ENCODE data around the gene HSH2D. TPM values are rescaled to one million over a fixed set of nuclear protein-coding genes. Genes with fewer than 3 reads are reported as not detected.

HSH2D gene
- total RNA-seq, 1 donor from 2014 or later = not detected

DNA sequence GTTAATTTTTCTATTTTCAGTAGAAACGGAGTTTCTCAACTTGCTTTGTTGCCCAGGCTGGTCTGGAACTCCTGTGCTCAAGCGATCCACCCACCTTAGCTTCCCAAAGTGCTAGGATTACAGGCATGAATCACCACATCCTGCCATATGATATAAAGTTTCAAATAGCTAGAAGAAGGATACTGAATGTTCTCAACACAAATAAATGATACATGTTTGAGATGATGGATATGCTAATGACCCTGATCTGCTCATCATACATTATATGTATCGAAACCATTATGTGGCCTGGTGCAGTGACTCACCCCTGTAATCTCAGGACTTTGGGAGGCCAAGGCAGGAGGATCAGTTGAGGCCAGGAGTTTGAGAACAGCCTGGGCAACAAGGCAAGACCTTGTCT lies 18.4 kb downstream of the HSH2D start:
- no peak for FAIRE-seq

DNA sequence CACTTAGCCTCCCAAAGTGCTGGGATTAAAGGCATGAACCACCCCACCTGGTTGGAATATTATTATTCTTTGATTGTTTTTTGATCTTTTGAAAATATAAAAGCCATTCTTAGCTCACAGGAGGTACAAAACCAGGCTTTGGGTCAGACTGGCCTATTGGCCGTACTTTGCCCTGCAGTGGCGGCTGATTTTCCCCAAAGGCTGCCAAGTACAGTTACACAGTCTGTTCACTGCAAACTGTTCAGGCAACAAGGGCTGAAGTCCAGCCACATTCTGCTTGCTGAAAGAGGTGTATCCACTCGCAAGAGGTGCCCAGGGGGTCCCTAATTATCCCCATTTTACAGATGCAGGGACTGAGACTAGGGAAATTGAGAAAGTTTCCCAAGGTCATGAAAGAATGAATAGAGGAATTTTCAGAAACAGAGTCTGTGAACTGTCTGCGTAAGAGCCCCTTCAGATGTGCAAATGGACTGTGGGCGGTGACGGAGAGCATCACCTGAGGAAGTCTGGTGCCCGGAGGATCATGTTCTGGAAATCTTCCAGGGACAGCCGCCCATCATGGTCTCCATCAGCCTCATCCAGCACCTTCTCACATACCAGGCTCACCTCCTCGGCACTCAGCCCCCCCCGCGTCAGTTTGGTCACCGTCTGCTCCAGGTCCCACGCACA lies 20.9 kb downstream of the HSH2D start:
- no peak overlapping the region for H3K4me3 ChIP-seq (ENCODE audit: insufficient read depth, low read depth, low read length)
- H3K27me3 ChIP-seq (ENCODE audit: insufficient read depth, low read length) = no peaks in the 10 kb centered on the region
- FAIRE-seq (no peak), DNase-seq (ENCODE audit: low read depth) (no peak)
- Mint-ChIP-seq H3K36me3 (ENCODE audit: low read depth, unreplicated experiment) (no peaks in the 10 kb centered on the region), H3K27ac (ENCODE audit: unreplicated experiment) (no peak overlapping the region), H3K4me1 (ENCODE audit: low read depth, unreplicated experiment) (peaks cover 6% of the 10 kb centered on the region), H3K27me3 (ENCODE audit: low read depth, unreplicated experiment) (peaks cover 8% of the 10 kb centered on the region), H3K9me3 (ENCODE audit: unreplicated experiment) (no peaks in the 10 kb centered on the region), H3K4me3 (ENCODE audit: unreplicated experiment) (no peak overlapping the region)
- no peak overlapping the region for H3K4me2 ChIP-seq (ENCODE audit: low read length)
- H3K9ac ChIP-seq (ENCODE audit: low read length) = no peak overlapping the region
- no peak overlapping the region for H3K27ac ChIP-seq (ENCODE audit: low read depth, low read length)
- H3K4me1 ChIP-seq (ENCODE audit: insufficient read depth, low read length) = peaks cover 8% of the 10 kb centered on the region
- no peaks in the 10 kb centered on the region for H3K9me3 ChIP-seq (ENCODE audit: insufficient read depth, low read depth, low read length)
- H3K36me3 ChIP-seq (ENCODE audit: insufficient read depth, low read length) = no peaks in the 10 kb centered on the region
- H2AFZ ChIP-seq (ENCODE audit: low read depth, low read length) = no peak overlapping the region
- no peak for TF ChIP-seq EZH2 (IDR thresholded peaks at IDR 0.05; ENCODE audit: insufficient read depth, low read length)
- TF ChIP-seq, protein P1, sequence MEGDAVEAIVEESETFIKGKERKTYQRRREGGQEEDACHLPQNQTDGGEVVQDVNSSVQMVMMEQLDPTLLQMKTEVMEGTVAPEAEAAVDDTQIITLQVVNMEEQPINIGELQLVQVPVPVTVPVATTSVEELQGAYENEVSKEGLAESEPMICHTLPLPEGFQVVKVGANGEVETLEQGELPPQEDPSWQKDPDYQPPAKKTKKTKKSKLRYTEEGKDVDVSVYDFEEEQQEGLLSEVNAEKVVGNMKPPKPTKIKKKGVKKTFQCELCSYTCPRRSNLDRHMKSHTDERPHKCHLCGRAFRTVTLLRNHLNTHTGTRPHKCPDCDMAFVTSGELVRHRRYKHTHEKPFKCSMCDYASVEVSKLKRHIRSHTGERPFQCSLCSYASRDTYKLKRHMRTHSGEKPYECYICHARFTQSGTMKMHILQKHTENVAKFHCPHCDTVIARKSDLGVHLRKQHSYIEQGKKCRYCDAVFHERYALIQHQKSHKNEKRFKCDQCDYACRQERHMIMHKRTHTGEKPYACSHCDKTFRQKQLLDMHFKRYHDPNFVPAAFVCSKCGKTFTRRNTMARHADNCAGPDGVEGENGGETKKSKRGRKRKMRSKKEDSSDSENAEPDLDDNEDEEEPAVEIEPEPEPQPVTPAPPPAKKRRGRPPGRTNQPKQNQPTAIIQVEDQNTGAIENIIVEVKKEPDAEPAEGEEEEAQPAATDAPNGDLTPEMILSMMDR (IDR thresholded peaks at IDR 0.05; ENCODE audit: insufficient read depth, low read depth, low read length) = no peak
- no peaks in the 10 kb centered on the region for H3K79me2 ChIP-seq (ENCODE audit: insufficient read depth, low read length)
- H4K20me1 ChIP-seq (ENCODE audit: insufficient read depth, low read length) = no peaks in the 10 kb centered on the region

More for the DNA sequence above, 18.4 kb downstream of the HSH2D start:
- Mint-ChIP-seq H3K27me3 (ENCODE audit: low read depth, unreplicated experiment) (peaks cover 16% of the 10 kb centered on the region), H3K4me1 (ENCODE audit: low read depth, unreplicated experiment) (peaks cover 6% of the 10 kb centered on the region), H3K4me3 (ENCODE audit: unreplicated experiment) (no peak overlapping the region), H3K27ac (ENCODE audit: unreplicated experiment) (peak overlapping the region; percentile 47), H3K36me3 (ENCODE audit: low read depth, unreplicated experiment) (no peaks in the 10 kb centered on the region), H3K9me3 (ENCODE audit: unreplicated experiment) (no peaks in the 10 kb centered on the region)
- Histone ChIP-seq H3K27me3 (ENCODE audit: insufficient read depth, low read length) (no peaks in the 10 kb centered on the region), H3K36me3 (ENCODE audit: insufficient read depth, low read length) (no peaks in the 10 kb centered on the region), H4K20me1 (ENCODE audit: insufficient read depth, low read length) (no peaks in the 10 kb centered on the region), H3K9me3 (ENCODE audit: insufficient read depth, low read depth, low read length) (no peaks in the 10 kb centered on the region), H3K4me1 (ENCODE audit: insufficient read depth, low read length) (peaks cover 8% of the 10 kb centered on the region), H3K79me2 (ENCODE audit: insufficient read depth, low read length) (no peaks in the 10 kb centered on the region), H3K27ac (ENCODE audit: low read depth, low read length) (peak overlapping the region; percentile 67), H3K9ac (ENCODE audit: low read length) (no peak overlapping the region), H2AFZ (ENCODE audit: low read depth, low read length) (no peak overlapping the region), H3K4me3 (ENCODE audit: insufficient read depth, low read depth, low read length) (no peak overlapping the region), H3K4me2 (ENCODE audit: low read length) (peak overlapping the region; percentile 3)
- TF ChIP-seq, protein P1 (IDR thresholded peaks at IDR 0.05; ENCODE audit: insufficient read depth, low read depth, low read length) = no peak
- no peak for TF ChIP-seq EZH2 (IDR thresholded peaks at IDR 0.05; ENCODE audit: insufficient read depth, low read length)
- DNase-seq (ENCODE audit: low read depth) = peak; percentile 69

- no peaks in the 10 kb centered on the region for H4K20me1 ChIP-seq (ENCODE audit: insufficient read depth, low read length)
- H3K4me3 ChIP-seq (ENCODE audit: insufficient read depth, low read depth, low read length) = no peak overlapping the region
- no peaks in the 10 kb centered on the region for H3K79me2 ChIP-seq (ENCODE audit: insufficient read depth, low read length)
- no peak overlapping the region for H3K4me3 Mint-ChIP-seq (ENCODE audit: unreplicated experiment)
- H3K4me1 ChIP-seq (ENCODE audit: insufficient read depth, low read length) = peaks cover under 1% of the 10 kb centered on the region
- H3K9me3 Mint-ChIP-seq (ENCODE audit: unreplicated experiment) = no peaks in the 10 kb centered on the region
- peaks cover 17% of the 10 kb centered on the region for H3K27me3 Mint-ChIP-seq (ENCODE audit: low read depth, unreplicated experiment)
- H2AFZ ChIP-seq (ENCODE audit: low read depth, low read length) = no peak overlapping the region
- TF ChIP-seq EZH2 (IDR thresholded peaks at IDR 0.05; ENCODE audit: insufficient read depth, low read length) = no peak
- TF ChIP-seq, protein P1 (IDR thresholded peaks at IDR 0.05; ENCODE audit: insufficient read depth, low read depth, low read length) = no peak
- H3K4me2 ChIP-seq (ENCODE audit: low read length) = no peak overlapping the region
- FAIRE-seq = no peak
- no peaks in the 10 kb centered on the region for H3K4me1 Mint-ChIP-seq (ENCODE audit: low read depth, unreplicated experiment)
- no peak overlapping the region for H3K27ac ChIP-seq (ENCODE audit: low read depth, low read length)
- H3K36me3 ChIP-seq (ENCODE audit: insufficient read depth, low read length) = no peaks in the 10 kb centered on the region
- H3K36me3 Mint-ChIP-seq (ENCODE audit: low read depth, unreplicated experiment) = no peaks in the 10 kb centered on the region
- no peak overlapping the region for H3K27ac Mint-ChIP-seq (ENCODE audit: unreplicated experiment)
- H3K9me3 ChIP-seq (ENCODE audit: insufficient read depth, low read depth, low read length) = no peaks in the 10 kb centered on the region
- DNase-seq (ENCODE audit: low read depth) = no peak
- no peaks in the 10 kb centered on the region for H3K27me3 ChIP-seq (ENCODE audit: insufficient read depth, low read length)
- H3K9ac ChIP-seq (ENCODE audit: low read length) = no peak overlapping the region
Measured at GRCh38 chr19:16166417-16166816, 22.9 kb downstream of the HSH2D start.

Data from astrocyte (in vitro differentiated cells and primary cell).